Astrocyte (in vitro differentiated cells and primary cell): ENCODE results near the gene NUP98.

Experiments
- CTCF ChIP-seq: IDR thresholded peaks from 2 replicates; pipeline ENCODE4 v1.5.1; 2011; ENCODE audit warnings: low read depth, mild to moderate bottlenecking, inconsistent platforms, low read length, moderate library complexity; ENCODE audit not compliant: insufficient read depth
- EZH2 ChIP-seq: IDR thresholded peaks from 2 replicates; pipeline ENCODE4 v1.6.1; 2012; ENCODE audit warnings: mild to moderate bottlenecking, low read length, inconsistent platforms; ENCODE audit not compliant: insufficient read depth

GRCh38 chr11:3830730-3831129, 33.4 kb upstream of the NUP98 start:
- TF ChIP-seq CTCF (no peak), EZH2 (no peak)
